Hippocampal formation (tissue), 2 donors: ENCODE measurements around the gene SRPK2.
"Not testable (repeated sequence)": the region's sequence is repeated elsewhere in the genome, so short reads cannot be mapped to it uniquely, and the experiment has no call there.

Source experiments
- DNase-seq, 2 donors: peaks; one replicate each; lab custom pipeline; 2025; lab: John Stamatoyannopoulos, UW

SRPK2 gene

DNA sequence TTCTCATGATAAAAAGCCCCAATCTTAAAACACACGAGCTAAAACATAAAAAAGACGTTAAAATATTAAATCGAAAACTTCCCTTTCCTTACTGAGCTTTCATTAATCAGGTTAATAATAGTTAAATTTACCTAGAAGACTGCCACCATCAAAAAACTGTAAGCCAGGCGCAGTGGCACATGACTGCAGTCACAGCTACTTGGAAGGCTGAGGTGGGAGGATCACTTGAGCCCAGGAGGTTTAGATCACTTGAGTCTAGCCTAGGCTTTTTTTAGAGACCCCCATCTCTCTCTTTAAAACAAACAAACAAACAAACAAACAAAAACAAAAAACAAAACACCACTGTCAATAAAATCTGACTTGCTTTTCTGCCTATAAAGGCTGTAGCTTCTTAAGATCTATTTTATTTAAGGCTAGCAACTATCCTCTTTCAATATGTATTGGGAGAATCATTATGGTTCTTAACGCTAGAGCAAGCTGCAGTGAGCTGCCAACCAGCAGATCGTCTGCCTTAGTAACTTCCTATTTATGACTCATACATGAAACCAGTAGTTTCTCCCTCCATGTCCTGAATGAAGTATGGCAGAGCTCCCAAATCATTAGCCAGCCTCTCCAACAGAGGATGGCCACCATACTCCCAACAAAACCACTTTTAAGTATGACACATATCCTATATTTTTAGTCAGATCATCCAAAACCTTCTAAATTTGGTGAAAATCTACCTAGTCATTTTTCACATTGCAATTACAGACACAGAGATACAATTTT is 163.7 kb downstream of the SRPK2 start:
- DNase-seq = no peak

DNA sequence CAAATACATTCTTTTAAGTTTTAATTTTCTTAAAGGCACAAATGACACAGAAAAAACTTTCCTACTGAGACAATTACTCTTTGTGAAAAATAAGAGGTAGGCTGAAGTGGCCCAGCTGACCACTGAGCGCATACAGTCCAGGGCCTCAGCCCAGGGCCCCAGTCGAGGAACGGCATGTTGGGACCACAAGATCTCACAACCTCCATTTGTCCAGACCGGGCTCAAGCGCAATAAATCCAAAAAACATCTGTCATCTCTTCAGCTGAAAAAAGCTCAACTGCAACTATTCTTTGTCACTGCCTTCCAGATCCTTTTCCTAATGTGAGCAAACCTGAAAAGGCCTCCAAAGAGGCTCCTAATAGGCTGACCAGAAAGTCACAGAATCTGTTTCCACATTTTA is 165.8 kb downstream of the SRPK2 start:
- no peak for DNase-seq

DNA sequence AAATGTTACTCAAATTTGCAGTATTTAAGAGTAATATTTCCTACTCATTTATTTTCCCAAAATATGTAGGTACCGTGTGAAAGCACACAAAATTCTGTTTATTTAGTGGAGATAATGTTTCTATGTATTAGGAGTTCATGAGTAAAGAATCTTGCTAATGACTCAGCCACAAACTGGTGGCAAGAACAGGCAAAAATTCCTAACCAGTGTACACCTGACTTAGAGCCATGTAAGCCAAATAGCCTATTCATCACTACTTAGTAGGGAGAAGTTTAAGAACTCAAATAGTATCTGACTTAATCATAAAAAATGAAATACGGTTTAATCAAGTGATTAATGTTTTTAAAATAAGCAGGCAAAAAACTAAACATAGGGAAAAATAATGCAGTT is 169.0 kb downstream of the SRPK2 start:
- no peak for DNase-seq

DNA sequence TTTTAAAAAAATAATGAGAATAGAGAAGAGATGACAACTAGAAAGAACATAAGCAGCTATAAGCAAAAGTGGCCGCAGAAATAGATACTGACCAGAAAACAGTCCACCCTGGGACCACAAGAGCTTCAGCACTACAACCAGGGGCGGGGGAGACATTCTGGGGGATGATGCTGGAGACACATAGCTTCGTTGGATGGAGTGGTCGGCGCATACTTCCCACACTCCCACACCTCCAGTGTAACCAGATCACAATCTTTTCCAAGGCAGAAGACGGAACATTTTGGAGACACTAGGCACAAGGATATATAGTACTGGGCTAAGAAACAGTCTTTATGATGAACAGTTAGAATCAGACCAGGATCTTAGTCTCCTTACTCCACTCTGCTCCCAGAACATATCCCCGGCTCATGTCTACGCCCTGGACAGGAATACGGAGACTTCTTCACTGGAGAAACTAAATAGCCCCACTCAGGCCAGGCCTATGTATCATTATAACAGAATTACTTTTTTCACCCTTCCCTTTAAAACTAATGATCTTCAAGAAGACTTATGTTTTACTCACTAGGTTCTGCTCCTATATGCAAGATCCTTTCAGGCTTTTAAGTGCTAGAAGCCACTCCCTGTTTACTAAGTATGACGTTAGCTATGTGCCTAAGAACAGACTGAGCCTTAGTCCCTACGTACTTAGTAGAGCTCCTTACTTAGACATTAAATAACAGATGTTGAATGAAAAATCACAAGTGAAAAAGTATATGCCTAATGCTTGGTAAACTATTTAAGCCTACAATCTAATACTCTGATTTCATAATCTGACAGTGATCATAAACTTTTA is 169.6 kb downstream of the SRPK2 start:
- no peak for DNase-seq

DNA sequence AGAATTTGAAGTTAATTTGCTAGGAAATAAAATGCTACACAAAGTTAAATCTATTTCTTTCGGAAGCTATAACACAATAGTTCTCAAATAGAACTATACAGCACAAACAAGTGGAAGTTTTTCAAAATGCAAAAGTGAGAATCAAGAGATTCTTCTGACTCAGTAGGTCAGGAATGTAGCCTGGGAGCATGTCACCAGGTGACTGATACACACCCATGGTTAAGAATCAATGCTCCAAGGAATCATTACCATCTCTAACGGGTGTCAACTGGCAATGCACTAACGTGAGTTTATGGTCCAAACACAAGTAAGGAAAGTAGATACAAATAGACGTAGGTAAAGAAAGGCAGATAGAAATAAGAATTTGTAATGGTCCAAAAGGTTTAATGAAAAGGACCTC is 170.5 kb downstream of the SRPK2 start:
- DNase-seq = no peak

DNA sequence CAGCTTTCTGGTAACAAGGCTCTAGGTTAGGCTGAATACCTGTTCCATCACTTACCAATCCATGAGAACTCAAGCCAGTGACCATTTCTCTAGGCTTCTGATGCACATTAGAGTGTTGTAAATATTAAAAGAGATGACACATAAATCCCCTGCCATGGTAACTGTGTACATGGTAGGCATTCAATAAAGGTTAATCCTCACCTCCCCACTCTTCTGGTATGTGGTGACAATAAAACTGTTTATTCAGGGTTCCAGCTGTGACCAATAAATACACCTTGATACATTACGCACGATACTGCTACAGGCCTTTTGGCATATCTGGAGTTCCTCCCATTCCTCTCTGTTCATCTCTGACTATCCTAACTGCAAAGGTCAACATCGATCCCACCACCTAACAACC is 171.9 kb downstream of the SRPK2 start:
- no peak for DNase-seq

DNA sequence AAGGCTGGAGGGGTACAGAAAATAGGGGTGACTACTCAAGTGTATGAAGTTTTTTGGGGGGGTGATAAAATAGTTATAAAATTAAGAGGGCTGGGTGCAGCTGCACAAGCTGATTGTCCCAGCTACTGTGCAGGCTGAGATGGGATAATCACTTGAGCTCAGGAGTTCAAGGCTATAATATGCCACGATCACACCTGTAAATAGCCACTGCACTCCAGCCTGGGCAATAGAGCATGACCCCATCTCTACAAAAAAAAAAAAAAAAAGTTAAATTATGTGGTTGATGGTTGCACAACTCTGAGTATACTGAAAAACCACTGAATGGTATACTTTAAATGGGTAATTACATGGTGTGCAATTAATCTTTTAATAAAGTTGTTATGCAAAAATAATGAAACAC is 172.9 kb downstream of the SRPK2 start:
- no peak for DNase-seq

DNA sequence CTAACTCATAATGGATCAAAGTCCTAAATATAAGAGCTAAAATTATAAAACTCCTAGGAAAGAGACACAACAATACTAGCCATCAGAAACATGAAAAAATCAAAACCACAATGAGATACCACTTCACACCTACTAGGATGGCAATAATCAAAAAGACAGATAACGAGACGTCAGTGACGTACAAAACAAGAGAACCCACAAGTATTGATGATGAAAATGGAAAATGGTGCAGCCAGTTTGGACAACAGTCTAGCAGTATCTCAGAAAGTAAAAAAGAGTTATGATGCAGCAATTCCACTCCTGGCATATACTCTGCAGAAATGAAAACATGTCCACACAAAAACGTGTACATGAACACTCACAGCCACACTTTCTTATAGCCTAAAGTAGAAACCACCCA is 173.5 kb downstream of the SRPK2 start:
- no peak for DNase-seq

DNA sequence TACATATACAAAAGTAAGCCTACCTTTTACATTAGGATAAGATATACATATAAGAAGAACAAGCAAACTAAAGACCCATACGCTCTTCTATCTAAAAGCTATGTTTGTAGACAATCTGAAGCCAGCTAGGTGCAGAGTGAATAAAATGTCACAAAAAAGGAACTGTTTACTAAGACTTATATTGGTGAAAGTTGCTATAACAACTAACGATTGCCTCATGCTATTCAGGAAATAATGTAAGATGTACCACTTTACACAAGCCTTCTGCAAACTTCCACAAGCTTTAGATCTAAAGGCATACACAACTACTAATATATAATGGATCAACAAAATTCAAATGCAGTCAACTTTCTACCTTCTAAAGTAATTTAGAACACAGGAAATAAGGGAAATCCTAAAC is 175.1 kb downstream of the SRPK2 start:
- DNase-seq = no peak

DNA sequence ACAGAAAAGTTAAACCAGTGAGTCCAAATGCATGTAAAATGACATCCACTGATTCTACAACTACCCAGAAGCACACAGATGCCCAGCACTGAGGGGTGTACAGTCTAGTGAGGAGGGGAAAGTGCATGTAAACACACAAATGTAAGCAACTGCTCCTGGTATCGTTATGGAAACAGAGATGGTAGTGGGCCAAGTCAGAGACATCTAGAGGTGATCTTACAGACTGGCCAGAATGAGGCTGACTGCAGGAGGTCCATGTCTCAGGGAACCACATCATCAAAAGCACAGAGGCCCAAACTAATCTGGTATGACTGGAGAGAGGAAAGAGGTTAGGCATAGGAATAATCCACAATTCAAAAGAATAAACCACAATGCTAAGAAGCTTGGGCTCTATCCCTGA is 176.5 kb downstream of the SRPK2 start:
- DNase-seq = no peak

DNA sequence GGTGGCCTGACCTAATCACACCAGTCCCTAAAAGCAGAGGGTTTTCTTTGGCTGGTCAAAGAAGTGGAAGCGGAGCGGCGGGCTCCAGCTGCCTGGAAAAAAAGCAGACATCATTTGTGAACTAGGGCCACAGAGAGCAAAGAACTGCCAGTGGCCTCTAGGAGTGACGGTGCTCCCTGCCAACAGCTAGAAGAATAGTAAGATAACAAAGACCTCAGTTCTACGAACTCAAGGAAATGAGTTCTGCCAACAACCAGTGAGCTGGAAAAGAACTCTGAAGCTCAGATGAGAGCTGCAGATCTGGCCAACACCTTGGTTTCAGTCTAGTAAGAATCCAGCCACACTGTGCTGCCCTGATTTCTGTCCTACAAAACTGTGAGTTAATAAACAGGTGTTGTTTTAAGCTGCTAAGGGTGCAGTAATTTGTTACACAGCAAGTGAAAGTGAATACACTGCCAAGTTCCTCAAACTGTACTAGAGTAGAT is 178.0 kb downstream of the SRPK2 start:
- DNase-seq = peak in 1 of 2 donors; percentile 63

DNA sequence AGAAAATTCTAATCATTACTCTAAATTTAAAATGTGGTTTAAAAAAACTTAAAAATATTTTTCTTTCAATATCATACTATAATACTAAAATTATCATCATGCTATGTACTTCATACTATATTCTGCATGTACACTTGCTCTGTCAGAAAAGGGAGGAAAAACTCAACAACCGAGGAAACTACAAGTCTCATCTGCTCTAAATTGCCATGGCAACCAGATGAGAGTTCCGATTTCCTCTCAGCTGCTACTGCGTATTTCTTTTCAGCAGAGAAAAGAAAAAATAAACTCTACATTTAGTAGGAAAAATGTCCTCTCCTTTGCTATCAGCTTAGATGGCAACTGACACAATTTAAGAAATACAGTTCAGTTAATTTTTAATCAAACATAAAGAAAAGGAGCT is 178.9 kb downstream of the SRPK2 start:
- peak in 1 of 2 donors; percentile 42 for DNase-seq

DNA sequence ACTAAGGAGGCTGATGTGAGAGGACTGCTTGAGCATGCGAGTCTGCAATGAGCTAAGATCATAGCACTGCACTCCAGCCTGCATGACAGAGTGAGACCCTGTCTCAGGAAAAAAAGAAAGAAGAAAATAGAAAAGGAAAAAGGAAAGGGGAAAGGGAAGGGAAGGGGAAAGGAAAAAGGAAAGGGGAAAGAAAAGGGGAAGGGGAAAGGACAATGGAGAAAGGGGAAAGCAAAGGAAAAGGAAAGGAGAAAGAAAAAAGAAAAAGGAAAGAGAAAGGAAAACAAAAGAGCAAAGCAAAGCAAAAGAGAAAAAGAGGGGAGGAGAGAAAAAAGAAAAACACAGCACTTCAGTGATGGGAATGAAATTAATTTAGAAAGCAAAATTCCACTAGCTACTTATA is 179.3 kb downstream of the SRPK2 start:
- DNase-seq = no peak

DNA sequence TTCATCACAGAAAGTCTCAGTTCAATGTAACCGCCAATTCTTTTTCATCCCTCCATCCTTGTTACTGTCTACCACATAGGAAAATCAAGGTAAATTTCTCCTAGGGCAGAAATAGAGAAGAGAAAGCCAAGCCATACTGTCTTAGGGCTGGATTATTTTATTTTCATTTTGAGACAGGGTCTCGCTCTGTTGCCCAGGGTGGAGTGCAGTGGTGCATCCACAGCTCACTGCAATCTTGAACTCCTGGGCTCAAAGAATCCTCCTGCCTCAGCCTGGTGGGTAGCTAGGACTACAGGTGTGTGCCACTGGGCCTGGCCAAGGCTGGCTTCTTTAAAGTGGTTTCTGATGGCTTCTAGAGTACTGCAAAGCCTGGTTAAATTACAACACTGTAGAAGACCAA is 181.7 kb downstream of the SRPK2 start:
- no peak for DNase-seq

DNA sequence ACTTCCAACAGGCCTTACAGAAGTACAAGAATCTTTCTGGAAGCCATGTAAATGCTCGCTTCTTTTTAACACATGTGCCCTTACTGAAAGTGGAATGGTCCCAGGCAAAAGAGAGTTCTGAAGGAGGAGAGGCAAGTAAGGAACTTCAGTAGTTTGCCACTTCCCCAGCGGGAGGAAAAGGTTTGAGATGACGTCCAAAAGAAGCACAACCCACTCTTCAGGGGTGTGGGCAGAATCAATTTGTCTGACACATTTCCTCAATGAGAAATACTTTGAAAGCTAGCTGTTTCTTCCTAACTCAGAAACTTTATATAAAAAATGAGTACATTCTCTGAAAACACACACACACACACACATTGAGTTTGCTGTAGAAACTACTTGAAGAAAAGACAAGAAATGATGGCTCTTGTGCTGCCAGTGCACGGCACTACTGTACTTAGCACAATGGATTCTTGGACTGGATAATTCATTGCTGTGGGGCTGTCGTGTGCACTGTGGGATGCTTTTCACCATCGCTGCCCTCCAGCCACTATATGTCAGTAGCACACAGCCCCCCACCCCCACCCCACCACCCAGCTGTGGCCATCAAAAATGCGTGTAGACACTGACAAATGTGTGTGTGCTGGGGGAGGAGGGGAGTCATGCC is 183.0 kb downstream of the SRPK2 start:
- no peak for DNase-seq

DNA sequence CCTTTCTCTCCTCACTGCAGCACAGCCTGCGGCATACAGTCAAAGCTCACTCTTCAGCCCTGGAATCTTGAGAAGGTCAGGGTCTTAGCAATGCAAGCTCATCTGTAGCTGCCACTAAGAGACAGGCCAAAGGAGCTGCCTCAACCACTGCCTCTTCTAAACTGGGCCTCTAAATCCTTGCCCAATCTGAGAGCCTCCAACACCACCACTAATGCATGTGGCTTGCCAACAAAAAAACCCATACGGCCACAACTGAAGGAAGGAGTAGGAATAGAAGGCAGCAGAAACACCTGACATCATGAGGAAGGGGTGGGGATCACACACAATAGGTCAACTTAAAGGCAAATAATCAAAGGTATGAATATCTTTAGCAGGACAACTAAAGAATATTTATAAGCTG is 183.8 kb downstream of the SRPK2 start:
- DNase-seq = no peak

DNA sequence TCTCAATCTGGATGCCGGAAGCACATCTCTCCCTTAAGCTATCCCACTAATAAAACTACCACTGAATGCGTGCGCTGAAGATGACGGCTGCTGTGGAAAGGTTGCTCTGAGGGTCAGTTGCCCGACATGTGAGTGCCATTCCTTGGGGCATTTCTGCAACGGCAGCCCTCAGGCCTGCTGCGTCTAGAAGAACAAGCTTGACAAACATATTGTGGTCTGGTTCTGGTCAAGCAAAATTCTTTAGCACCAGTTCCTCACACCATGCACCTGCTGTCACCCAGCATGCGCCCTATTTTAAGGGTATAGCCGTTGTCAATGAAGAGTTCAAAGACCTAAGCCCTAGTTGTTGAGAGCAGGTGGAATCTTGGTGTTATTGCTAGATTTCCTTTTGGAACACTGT is 184.2 kb downstream of the SRPK2 start:
- DNase-seq = no peak

DNA sequence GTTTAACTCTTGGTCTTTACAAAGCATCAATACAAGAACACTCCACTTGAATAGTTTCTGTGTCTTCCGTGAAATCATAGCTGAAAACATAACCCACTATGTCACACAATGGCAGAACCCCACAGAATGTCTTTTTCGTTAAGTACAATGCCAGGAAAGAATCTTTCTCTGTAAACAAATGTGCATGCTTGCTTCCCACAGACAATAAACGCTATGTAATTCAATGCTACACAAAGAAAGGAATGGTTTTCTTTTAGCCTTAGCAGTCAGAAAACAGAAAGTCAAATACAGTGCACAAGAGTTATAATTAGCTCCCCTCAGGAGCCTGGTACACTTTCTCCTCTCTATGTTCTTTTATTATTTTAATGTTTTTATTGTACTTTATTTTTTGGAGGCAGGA is 186.1 kb downstream of the SRPK2 start:
- DNase-seq = peak in 1 of 2 donors; percentile 79

DNA sequence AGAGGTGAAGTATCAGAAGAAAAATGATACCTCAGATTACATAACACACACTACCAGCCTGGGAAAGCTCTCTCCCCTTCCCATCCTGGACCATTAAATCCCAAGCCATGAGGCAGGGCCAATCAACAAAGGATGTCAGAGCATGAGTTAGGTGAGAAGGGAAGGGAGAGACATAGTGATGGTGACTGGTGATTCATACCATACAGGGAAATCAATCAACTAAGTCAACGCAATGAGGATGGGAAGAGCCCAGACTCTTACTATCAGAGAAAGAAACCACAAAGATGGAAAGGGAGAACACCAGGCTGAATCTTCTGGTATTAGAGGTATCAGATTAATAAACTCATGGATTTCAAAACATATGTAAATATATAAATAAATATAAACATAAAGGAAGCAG is 189.3 kb downstream of the SRPK2 start:
- no peak for DNase-seq

DNA sequence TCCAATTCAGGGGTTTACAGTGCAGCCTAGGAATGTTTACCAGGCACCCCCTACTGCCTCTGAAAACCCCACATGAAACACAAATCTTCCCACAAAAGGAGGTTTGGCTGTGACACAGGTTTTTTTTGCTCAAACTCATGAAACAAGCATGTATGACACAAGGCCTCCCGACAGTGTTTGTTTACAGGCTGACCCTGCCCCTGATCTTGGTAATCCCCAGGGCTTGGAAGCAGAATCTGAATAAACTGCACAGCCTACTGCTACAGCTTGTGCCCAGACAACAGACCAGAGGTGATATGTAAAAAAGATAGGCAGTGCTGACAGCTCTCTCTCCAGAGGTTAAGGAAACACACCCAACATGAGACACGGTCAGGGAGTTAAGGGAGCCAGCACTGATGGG is 190.5 kb downstream of the SRPK2 start:
- DNase-seq = no peak

DNA sequence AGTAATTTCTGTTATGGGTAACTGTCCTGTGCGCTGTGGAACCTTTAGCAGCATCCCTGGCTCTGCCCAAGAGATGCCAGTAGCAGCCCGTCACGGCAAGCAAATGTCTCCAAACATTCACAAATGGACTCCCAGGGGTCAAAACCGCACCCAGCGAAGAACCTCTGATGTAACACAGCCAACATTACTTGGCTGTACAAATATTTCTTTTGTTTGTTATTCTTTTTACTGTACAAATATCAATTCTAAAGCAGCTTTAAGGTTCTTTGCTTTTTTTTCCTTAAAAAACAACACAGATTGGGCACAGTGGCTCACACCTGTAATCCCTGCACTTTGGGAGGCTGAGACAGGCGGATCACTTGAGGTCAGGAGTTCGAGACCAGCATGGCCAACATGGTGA is 192.2 kb downstream of the SRPK2 start:
- DNase-seq = no peak

DNA sequence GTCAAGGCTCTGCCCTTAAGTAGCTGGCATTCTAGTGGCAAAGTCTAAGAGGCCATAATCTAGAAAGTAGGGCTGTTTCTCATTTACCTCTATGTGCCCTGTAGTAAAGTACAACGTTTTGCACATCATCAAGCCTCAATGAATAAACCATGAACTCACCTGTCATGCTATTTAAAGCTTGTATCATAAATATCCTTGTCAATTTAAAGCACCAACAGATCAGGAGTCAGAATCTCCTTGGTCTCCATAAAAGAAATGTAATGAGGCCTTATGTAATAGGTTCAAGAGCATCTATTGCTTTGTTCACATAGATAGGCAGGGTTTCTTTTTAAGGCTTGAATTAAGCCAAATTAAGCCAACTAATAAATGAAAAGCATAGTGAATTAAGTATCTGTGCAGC is 192.8 kb downstream of the SRPK2 start:
- DNase-seq = no peak

DNA sequence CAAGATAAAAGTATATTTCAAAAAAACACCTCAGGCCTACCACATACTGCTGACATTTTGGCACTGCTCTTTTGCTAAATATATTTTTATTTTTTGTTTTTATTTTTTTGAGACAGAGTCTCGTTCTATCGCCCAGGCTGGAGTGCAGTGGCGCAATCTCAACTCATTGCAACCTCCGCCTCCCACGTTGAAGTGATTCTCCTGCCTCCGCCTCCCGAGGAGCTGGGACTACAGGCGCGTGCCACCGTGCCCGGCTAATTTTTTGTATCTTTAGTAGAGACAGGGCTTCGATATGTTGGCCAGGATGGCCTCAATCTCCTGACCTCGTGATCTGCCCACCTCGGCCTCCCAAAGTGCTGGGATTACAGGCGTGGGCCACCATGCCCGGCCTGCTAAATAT is 193.8 kb downstream of the SRPK2 start:
- not testable (repeated sequence) for DNase-seq
